ENCODE measurements around the gene RARS1.

GRCh38 chr5:168451565-168451964, 34.7 kb upstream of the RARS1 start:
- no peak for TF ChIP-seq CTCF (IDR thresholded peaks at IDR 0.05)
- TF ChIP-seq POLR2A (IDR thresholded peaks at IDR 0.05), result no peak

All from testis (tissue), 2 donors.